Epithelial cell of proximal tubule (primary cell): ENCODE results near the gene FAAH. TPM values are rescaled to one million over a fixed set of nuclear protein-coding genes. Genes with fewer than 3 reads are reported as not detected.
"Not testable (repeated sequence)": the region's sequence is repeated elsewhere in the genome, so short reads cannot be mapped to it uniquely, and the experiment has no call there.

Experiments
- DNase-seq: peaks from one replicate; pipeline ENCODE4 v3.0.0-alpha.2; 2011; ENCODE audit warnings: low read depth
- H3K4me3 ChIP-seq: 2 replicates; pipeline ENCODE4 v1.5.1; 2011; ENCODE audit warnings: low read depth, mild to moderate bottlenecking, low read length
- CTCF ChIP-seq: conservative IDR thresholded peaks from 2 replicates; pipeline ENCODE4 v1.5.1; 2012; ENCODE audit warnings: low read depth, mild to moderate bottlenecking, low read length
- total RNA-seq: library from RNA; depleted of rRNA; stranded (reverse); fragments of >200 nt; gene quantifications from 2 replicates; pipeline ENCODE4 v1.2.3, GENCODE V29; 2015

FAAH gene
- 4.3 and 12.8 TPM in 2 replicates for total RNA-seq

- no peak for TF ChIP-seq CTCF
- H3K4me3 ChIP-seq, result peak within 1 kb of the TSS; percentile 58
- peak; percentile 50 for DNase-seq
Observed at GRCh38 chr1:46394108-46394871, at the start of gene FAAH. TSS of gene FAAH (plus strand) at chr1:46394317. CDS start at chr1:46394349, 32 bp downstream.

DNA sequence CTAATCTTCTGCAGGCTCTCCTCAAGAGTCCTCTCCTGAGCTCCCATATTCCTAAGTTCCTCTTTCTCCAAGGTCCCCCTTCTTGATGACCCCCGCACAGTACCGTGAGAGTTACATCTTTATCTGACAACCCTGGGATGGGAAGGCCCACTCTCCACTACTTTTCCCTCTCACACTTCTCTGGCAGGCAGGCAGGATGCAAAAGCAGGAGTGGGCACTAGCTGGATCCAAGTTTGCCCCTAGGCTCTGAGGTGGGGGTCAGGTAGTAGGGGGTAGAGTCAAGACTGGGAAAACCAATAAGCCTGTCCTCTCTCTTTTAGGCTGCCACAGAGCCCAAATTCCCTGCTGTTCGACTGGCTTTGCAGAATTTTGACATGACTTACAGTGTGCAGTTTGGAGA is 49.6 kb upstream of the FAAH start:
- no peak overlapping the region for H3K4me3 ChIP-seq
- no peak for TF ChIP-seq CTCF
- no peak for DNase-seq

DNA sequence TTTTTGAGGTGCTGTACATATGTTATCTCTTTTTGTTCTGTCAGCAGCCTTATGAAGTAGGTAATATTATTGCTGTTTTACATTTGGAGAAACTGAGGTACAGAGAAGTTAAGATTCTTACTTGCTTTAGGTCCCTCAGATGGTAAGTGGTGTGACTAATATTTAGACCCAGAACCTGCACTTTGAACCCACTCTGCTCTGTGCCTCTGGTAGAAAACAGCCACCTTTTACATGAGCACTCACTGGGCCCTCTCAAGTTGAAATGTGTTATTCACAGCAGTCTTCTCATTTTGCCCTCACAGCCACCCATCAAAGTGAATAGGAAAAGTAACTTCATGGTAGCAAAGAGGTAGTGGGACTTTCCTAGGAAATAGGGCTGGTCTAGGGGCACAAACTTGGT is 48.8 kb upstream of the FAAH start:
- no peak for TF ChIP-seq CTCF
- DNase-seq, result no peak
- no peak overlapping the region for H3K4me3 ChIP-seq

- no peak for DNase-seq
- TF ChIP-seq CTCF, result no peak
- H3K4me3 ChIP-seq, result no peak overlapping the region
Observed at GRCh38 chr1:46352363-46352762, 41.8 kb upstream of the FAAH start.

DNA sequence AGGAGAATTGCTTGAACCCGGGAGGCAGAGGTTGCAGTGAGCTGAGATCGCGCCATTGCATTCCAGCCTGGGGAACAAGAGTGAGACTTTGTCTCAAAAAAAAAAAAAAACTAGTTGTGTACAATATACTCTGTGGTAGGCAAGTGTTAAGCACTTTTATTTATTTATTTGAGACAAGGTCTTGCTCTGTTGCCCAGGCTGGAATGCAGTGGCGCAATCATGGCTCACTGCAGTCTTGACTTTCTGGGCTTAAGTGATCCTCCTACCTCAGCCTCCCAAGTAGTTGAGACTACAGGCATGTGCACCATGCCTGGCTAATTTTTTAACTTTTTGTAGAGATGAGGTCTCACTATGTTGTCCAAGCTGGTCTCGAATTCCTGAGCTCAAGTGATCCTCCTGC is 38.2 kb upstream of the FAAH start:
- H3K4me3 ChIP-seq, DNase-seq: not testable (repeated sequence)

DNA sequence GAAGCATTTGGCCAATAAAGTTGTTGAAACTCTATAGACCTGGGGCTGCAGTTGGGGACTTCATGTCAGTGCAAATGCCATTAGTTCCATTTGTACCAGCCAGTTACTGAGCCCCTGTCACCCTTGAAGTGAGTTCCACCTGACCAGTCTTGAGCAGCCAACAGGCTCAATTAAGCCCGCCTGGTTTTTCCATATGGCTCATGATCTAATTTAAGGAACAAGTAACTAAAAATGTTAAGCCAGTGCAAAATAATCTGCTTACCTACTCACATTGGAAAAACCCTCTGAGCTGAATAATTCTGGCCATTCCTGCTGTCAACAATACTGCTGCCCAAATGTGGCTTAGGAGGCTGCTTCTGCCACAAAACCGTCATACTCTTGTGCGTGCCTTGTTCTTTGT is 32.0 kb upstream of the FAAH start:
- no peak for TF ChIP-seq CTCF
- H3K4me3 ChIP-seq, result no peak overlapping the region
- DNase-seq, result no peak

- H3K4me3 ChIP-seq, result no peak overlapping the region
- no peak for TF ChIP-seq CTCF
- no peak for DNase-seq
Observed at GRCh38 chr1:46363121-46363520, 31.0 kb upstream of the FAAH start.
